ENCODE measurements around the gene EXOC4. TPM values are rescaled to one million over a fixed set of nuclear protein-coding genes. Genes with fewer than 3 reads are reported as not detected.

Gene EXOC4
- total and polyA plus RNA-seq, 2 of the 13 experiments (the other 11 are each of a cell fraction or from before 2014, with no cell fraction given): 22.5 to 39.0 TPM

- DNase-seq (ENCODE audit: low spot score) (no peak), FAIRE-seq (no peak), ATAC-seq (no peak)
- 94% methylated on average over 8 of the region's 8 CpGs for WGBS (ENCODE audit: low lambda C conversion rate)
- intact Hi-C loops (cut with micrococcal nuclease; ENCODE audit: unreplicated experiment) (no loop called here), in situ Hi-C loops (cut with HindIII; ENCODE audit: extremely low pct_ligation_motif_present, low pct_unique_long_range_greater_than_20kb) (no loop called here)
- no peaks in the 10 kb centered on the region for H3K4me1 ChIP-seq (ENCODE audit: insufficient read depth, low read length)
- POLR2A ChIA-PET: no interaction called here
- no peak overlapping the region for H3K27ac ChIP-seq (ENCODE audit: extremely low read length, insufficient read depth, low read length)
- no peak overlapping the region for H3K4me2 ChIP-seq (ENCODE audit: low read depth, low read length)
- no TSS peak for BruUV-seq (replicated peaks)
- no peaks in the 10 kb centered on the region for H3K27me3 ChIP-seq (ENCODE audit: control insufficient read depth in 1 of 2, insufficient read depth in 2 of 2, low read length in 2 of 2)
- TF ChIP-seq ZNF335 (CRISPR knock-in tag; IDR thresholded peaks at IDR 0.05) (no peak), ONECUT2 (CRISPR knock-in tag; IDR thresholded peaks at IDR 0.05) (no peak), ZNF17 (CRISPR knock-in tag; IDR thresholded peaks at IDR 0.05) (no peak), ZNF7 (CRISPR knock-in tag; IDR thresholded peaks at IDR 0.05) (no peak), TRIM24 (CRISPR knock-in tag; IDR thresholded peaks at IDR 0.05) (no peak), ZFP1 (CRISPR knock-in tag; IDR thresholded peaks at IDR 0.05) (no peak), ZBTB43 (CRISPR knock-in tag; conservative IDR thresholded peaks at IDR 0.05) (no peak), ZNF710 (CRISPR knock-in tag; IDR thresholded peaks at IDR 0.05; ENCODE audit: borderline replicate concordance) (no peak), NCOR1 (IDR thresholded peaks at IDR 0.05; ENCODE audit: borderline replicate concordance, low read length) (no peak), ZNF644 (CRISPR knock-in tag; IDR thresholded peaks at IDR 0.05; ENCODE audit: low read depth) (no peak), ZC3H13 (CRISPR knock-in tag; IDR thresholded peaks at IDR 0.05) (no peak), ZNF512 (CRISPR knock-in tag; IDR thresholded peaks at IDR 0.05) (no peak), ZNF235 (CRISPR knock-in tag; IDR thresholded peaks at IDR 0.05; ENCODE audit: borderline replicate concordance) (no peak), SALL2 (CRISPR knock-in tag; IDR thresholded peaks at IDR 0.05) (no peak), MLLT10 (CRISPR knock-in tag; IDR thresholded peaks at IDR 0.05) (no peak), ZNF556 (CRISPR knock-in tag; IDR thresholded peaks at IDR 0.05; ENCODE audit: borderline replicate concordance) (no peak)
- no peak overlapping the region for H3K4me3 ChIP-seq (replicated peaks in 1 of 3; ENCODE audit: insufficient read depth in 1 of 3, low read depth in 2 of 3, low read length in 3 of 3)
- no peak overlapping the region for H3K9ac ChIP-seq (ENCODE audit: insufficient read depth, low read depth, low read length)
- H4K20me1 ChIP-seq (ENCODE audit: insufficient read depth, low read length): no peaks in the 10 kb centered on the region
- no peaks in the 10 kb centered on the region for H3K36me3 ChIP-seq (replicated peaks in 1 of 2; ENCODE audit: control insufficient read depth in 1 of 2, insufficient read depth in 2 of 2, low read length in 2 of 2)
- no peaks in the 10 kb centered on the region for H3K79me2 ChIP-seq (ENCODE audit: insufficient read depth, low read length)
- no peaks in the 10 kb centered on the region for H3K9me3 ChIP-seq (ENCODE audit: low read length)
- H2AFZ ChIP-seq (ENCODE audit: low read length): no peak overlapping the region
- CTCF ChIA-PET (ENCODE audit: low intra/inter-chr PET ratio, low total read pairs): no interaction called here
Observed at GRCh38 chr7:133675510-133676218, 422.8 kb downstream of the EXOC4 start.

All from HepG2 (cell line).